GM12878 (cell line): ENCODE data around the gene RTP3. TPM values are rescaled to one million over a fixed set of nuclear protein-coding genes. Genes with fewer than 3 reads are reported as not detected.

Experiments used
- ATAC-seq: fragments of 200-7000 bp; cut with Tn5 transposase; 3 replicates; pipeline ENCODE4 v1.9.1; 2020; ENCODE audit warnings: mild to moderate bottlenecking, moderate library complexity
- BruUV-seq: library from RNA; stranded (reverse); fragments of 400-500 nt; replicated peaks from 2 replicates; lab custom pipeline; 2021; lab: Mats Ljungman, UMichigan
- CTCF ChIA-PET: fragments of 300-600 bp; sonication (Branson Sonifier 250); formaldehyde crosslinking; extraction: SDS; loops from one replicate; lab custom pipeline; 2021; ENCODE audit warnings: inconsistent platforms; lab: Yijun Ruan, JAX
- POLR2A ChIA-PET: fragments of 350-600 bp; formaldehyde crosslinking; extraction: SDS; loops from one replicate; lab custom pipeline; 2021; ENCODE audit warnings: inconsistent platforms; lab: Charles Lee
- RAD21 ChIA-PET: fragments of 300-600 bp; sonication (Branson Sonifier 250); formaldehyde crosslinking; loops from one replicate; lab custom pipeline; 2023; ENCODE audit warnings: antibody characterized with exemption; ENCODE audit not compliant: unreplicated experiment; lab: Charles Lee
- SMC1A ChIA-PET: fragments of 300-600 bp; sonication (Branson Sonifier 250); formaldehyde crosslinking; loops from one replicate; lab custom pipeline; 2023; ENCODE audit not compliant: unreplicated experiment, uncharacterized antibody; lab: Charles Lee
- DNase-seq: peaks from one replicate; pipeline ENCODE4 v3.0.0-alpha.2; 2011; ENCODE audit warnings: low read depth, low spot score
- FAIRE-seq: peaks from 3 replicates; lab custom pipeline; 2011; peaks lifted over from hg19 to GRCh38; lab: Jason Lieb, UNC
- H2AFZ ChIP-seq: 2 replicates; pipeline ENCODE4 v1.6.0; 2011; ENCODE audit warnings: low read depth, low read length, control low read depth; ENCODE audit not compliant: control insufficient read depth
- H3K27ac ChIP-seq: 2 replicates; pipeline ENCODE4 v1.5.1; 2011; ENCODE audit warnings: control low read depth; ENCODE audit not compliant: control insufficient read depth, insufficient read depth
- H3K27me3 ChIP-seq, 2 experiments: replicated peaks in 1 of 2; 2 replicates each; pipeline versions ENCODE4 v1.6.0 to v1.6.1; 2011; ENCODE audit warnings: low read length in 1 of 2; ENCODE audit not compliant: control insufficient read depth in 2 of 2, insufficient read depth in 2 of 2
- H3K36me3 ChIP-seq, 2 experiments: 2 replicates each; pipeline ENCODE4 v1.5.1; 2011; ENCODE audit warnings: low read length in 1 of 2; ENCODE audit not compliant: control insufficient read depth in 2 of 2, insufficient read depth in 2 of 2
- H3K4me1 ChIP-seq: 2 replicates; pipeline ENCODE4 v1.6.1; 2011; ENCODE audit warnings: mild to moderate bottlenecking, low read length, moderate library complexity, mixed read lengths; ENCODE audit not compliant: control insufficient read depth, insufficient read depth
- H3K4me2 ChIP-seq: 2 replicates; pipeline ENCODE4 v1.6.0; 2011; ENCODE audit warnings: control low read depth; ENCODE audit not compliant: control insufficient read depth, insufficient read depth
- H3K4me3 ChIP-seq: fragments of 200-600 bp; sonication (generic); 2 replicates; pipeline ENCODE4 v1.5.1; 2016
- H3K79me2 ChIP-seq: 2 replicates; pipeline ENCODE4 v1.6.0; 2011; ENCODE audit warnings: low read length; ENCODE audit not compliant: control insufficient read depth, insufficient read depth
- H3K9ac ChIP-seq: 2 replicates; pipeline ENCODE4 v1.8.0; 2011; ENCODE audit warnings: low read length, control low read depth, mixed read lengths; ENCODE audit not compliant: control insufficient read depth, insufficient read depth
- H3K9me3 ChIP-seq: replicated peaks from 3 replicates; pipeline ENCODE4 v1.5.1; 2011; ENCODE audit warnings: mild to moderate bottlenecking, low read length; ENCODE audit not compliant: control insufficient read depth, insufficient read depth
- H4K20me1 ChIP-seq: 2 replicates; pipeline ENCODE4 v1.6.0; 2011; ENCODE audit not compliant: control insufficient read depth, insufficient read depth
- ELK1 ChIP-seq: IDR thresholded peaks from 2 replicates; pipeline ENCODE4 v1.6.1; 2012; ENCODE audit warnings: low read depth, low read length, improper control_type of control experiment
- HSF1 ChIP-seq: fragments of 150-350 bp; IDR thresholded peaks from 2 replicates; pipeline ENCODE4 v1.6.1; 2014; ENCODE audit warnings: mild to moderate bottlenecking, low read depth, low read length
- JUND ChIP-seq: IDR thresholded peaks from 2 replicates; pipeline ENCODE4 v1.6.1; 2012; ENCODE audit warnings: low read depth, mild to moderate bottlenecking, low read length, improper control_type of control experiment, moderate library complexity
- MAX ChIP-seq: IDR thresholded peaks from 2 replicates; pipeline ENCODE4 v1.6.1; 2012; ENCODE audit warnings: low read depth, low read length, improper control_type of control experiment
- RCOR1 ChIP-seq: conservative IDR thresholded peaks from 2 replicates; pipeline ENCODE4 v1.6.1; 2012; ENCODE audit warnings: low read depth, low read length, improper control_type of control experiment
- ZBED1 ChIP-seq: IDR thresholded peaks from 2 replicates; pipeline ENCODE4 v1.6.1; 2016; ENCODE audit warnings: borderline replicate concordance
- ZBTB40 ChIP-seq: fragments of 450-650 bp; IDR thresholded peaks from 2 replicates; pipeline ENCODE4 v1.6.1; 2016; ENCODE audit warnings: mild to moderate bottlenecking, moderate library complexity, borderline replicate concordance
- WGBS: methylation state at CpG from one replicate; pipeline ENCODE4 v1.1.6; 2016; ENCODE audit warnings: low lambda C conversion rate; ENCODE audit not compliant: insufficient replicate concordance, insufficient coverage; ENCODE audit errors: missing lambda C conversion rate; 5-methylcytosine and 5-hydroxymethylcytosine counted together
- in situ Hi-C: fragments of 300-500 bp; cut with MboI; formaldehyde crosslinking; loops from 9 replicates; pipeline ENCODE4 v1.14.3; 2018; ENCODE audit warnings: mixed read lengths
- intact Hi-C: fragments of 100-400 bp; cut with micrococcal nuclease; formaldehyde crosslinking; loops from one replicate; pipeline ENCODE4 v1.14.2; 2022; ENCODE audit not compliant: unreplicated experiment
- polyA plus RNA-seq, 11 experiments: library from polyadenylated mRNA; depleted of rRNA in 4 of 11; unstranded in 6 of 11; stranded (reverse) in 5 of 11; fragments of >200 nt; fragmentation: Nextera tagmentation in 4 of 11; fragmentation: Illumina TruSeq in 1 of 11; extraction: Ambion mirVana in 4 of 11; extraction: Trizol in 1 of 11; gene quantifications; 1 replicate in 1 of 11; 2 replicates in 10 of 11; pipeline versions ENCODE4 v1.2.1 to v1.2.3, GENCODE V29; 2011 to 2016; ENCODE audit warnings: inconsistent platforms in 2 of 11, missing spikeins in 2 of 11, low read depth in 1 of 11
- total RNA-seq, 4 experiments: library from RNA; depleted of rRNA in 3 of 4; stranded (reverse); fragments of >200 nt in 3 of 4; fragmentation: Illumina TruSeq in 1 of 4; extraction: Trizol in 1 of 4; gene quantifications; 2 replicates each; pipeline versions ENCODE4 v1.2.1 to v1.2.3, GENCODE V29; 2013 to 2021

Gene RTP3
- total and polyA plus RNA-seq, 10 of the 15 experiments (the other 5 are each of a cell fraction or from before 2014, with no cell fraction given): 0.06 TPM; not detected in 9

GRCh38 chr3:46489381-46489780 is 8.4 kb upstream of the RTP3 start:
- Histone ChIP-seq H4K20me1 (no peaks in the 10 kb centered on the region), H3K27me3 (0 out of 4 replicates have a peak, but pooled peaks cover 0 to 1% of the 10 kb centered on the region in 2 experiments), H3K36me3 (no peaks in the 10 kb centered on the region), H3K79me2 (no peaks in the 10 kb centered on the region), H2AFZ (no peak overlapping the region), H3K9me3 (no peaks in the 10 kb centered on the region), H3K4me1 (peaks cover 5% of the 10 kb centered on the region), H3K9ac (no peak overlapping the region), H3K27ac (no peak overlapping the region), H3K4me2 (no peak overlapping the region), H3K4me3 (no peak overlapping the region)
- 97% methylated on average over 4 of the region's 4 CpGs for WGBS
- TF ChIP-seq MAX (no peak), ZBTB40 (no peak), HSF1 (no peak), ELK1 (no peak), RCOR1 (no peak), ZBED1 (no peak), JUND (no peak)
- ChIA-PET POLR2A (no interaction called here), RAD21 (interaction anchor here (0.7 to 3.4 kb wide), 14 partner anchors 9 to 207 kb away, joined by 3 to 66 read pairs (median 4); no protein-coding TSS in a partner anchor), SMC1A (interaction anchor here (0.6 to 4.2 kb wide), 25 partner anchors 8 to 276 kb away, joined by 3 to 68 read pairs (median 4); partner anchors contain the start of genes CCRL2 and RTP3), CTCF (interaction anchor here (0.6 to 11.0 kb wide), 42 partner anchors 8 to 1461 kb away, joined by 3 to 207 read pairs (median 5); partner anchors contain the start of genes ALS2CL and RTP3)
- BruUV-seq: no TSS peak
- DNase-seq (no peak), ATAC-seq (no peak), FAIRE-seq (no peak)
- intact Hi-C loops: no loop called here
- in situ Hi-C loops: loop anchor here (5.0 kb wide), 2 partner anchors 68 to 138 kb away; no protein-coding TSS in a partner anchor
